ENCODE results near the gene CHRNA4.

DNA sequence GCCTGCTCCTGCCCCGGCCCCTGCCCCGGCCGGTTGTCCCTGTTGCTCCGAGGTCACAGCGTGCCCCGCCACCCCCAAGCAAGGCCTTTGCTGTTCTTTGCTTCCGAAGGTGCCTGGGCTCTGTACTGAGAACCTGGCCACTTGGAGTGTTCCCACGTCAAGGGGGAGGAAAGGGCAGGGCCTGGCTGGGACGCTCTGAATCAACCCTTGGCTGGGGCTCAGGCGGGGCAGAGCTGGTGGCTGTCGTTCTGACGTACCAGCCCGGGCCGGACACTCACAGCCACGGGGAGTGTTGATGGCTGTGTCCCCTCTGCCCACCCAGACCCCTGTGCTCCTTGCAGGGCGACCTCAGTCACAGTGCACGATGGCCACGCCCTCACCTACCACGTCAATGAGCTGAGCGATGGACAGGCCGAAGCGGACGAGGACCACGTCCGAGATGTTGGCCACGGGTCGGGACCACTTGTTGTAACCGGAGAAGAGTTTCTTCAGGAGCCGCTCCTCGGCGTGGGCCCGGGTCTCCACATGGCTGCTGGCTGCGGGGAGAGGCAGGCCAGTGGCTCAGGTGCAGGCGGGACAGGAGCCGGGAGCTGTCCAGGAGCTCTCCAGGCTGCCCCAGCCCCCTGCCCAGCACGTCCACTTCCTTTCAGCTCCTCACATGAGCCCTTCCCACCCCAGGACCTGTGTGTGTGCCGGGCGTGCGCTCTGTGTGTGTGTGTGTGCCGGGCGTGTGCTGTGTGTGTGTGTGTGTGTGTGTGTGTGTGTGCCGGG, 1.8 kb downstream of the CHRNA4 start:
- TF ChIP-seq TARDBP (IDR thresholded peaks at IDR 0.05) (no peak), FOXM1 (IDR thresholded peaks at IDR 0.05; ENCODE audit: borderline replicate concordance) (no peak), BHLHE40 (IDR thresholded peaks at IDR 0.05; ENCODE audit: borderline replicate concordance) (no peak), SP1 (IDR thresholded peaks at IDR 0.05) (no peak), SUZ12 (IDR thresholded peaks at IDR 0.05) (no peak), FOXK2 (IDR thresholded peaks at IDR 0.05) (no peak), L3MBTL2 (conservative IDR thresholded peaks at IDR 0.05) (no peak), ZNF384 (IDR thresholded peaks at IDR 0.05) (no peak), CTBP1 (IDR thresholded peaks at IDR 0.05; ENCODE audit: borderline replicate concordance) (no peak)
